ENCODE results near the gene WAPL.

DNA sequence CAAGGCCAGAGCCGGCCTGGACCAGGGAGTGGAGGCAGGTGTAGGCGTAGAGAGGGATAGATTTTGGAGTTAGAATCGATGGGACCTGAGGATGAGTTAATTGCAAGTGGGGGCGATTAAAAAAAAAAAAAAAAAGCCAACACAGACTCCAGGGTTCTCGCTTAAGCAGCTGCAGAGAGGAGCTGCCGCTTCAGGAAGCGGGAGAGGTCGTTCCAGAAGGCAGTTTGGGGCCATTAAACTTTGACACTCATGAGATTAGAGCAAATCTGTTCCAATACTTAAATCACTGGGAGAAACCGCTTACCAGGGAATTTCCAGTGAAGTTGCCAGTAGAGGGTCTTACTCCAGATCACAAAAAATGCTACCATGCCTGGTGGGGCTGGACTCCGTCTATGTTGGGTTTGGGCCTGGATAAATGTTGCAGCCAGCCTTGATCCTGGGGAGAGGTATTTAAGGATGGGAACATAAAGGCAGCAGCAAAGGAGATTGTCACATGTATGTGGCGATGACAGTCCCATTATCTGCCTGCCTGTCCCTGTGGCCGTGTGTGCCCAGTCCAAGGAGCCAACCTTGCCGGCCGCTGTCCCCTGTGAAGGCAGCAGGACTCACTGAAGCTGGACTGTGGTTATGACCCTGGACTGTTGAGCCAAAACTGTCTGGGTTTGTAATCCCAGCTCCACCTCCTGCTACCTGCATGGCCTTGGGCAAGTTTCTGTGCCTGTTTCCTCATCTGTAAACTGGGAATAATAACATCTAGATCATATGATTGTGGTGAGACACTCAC is 131.1 kb downstream of the WAPL start:
- TF ChIP-seq RFX5 (IDR thresholded peaks at IDR 0.05; ENCODE audit: low read depth, low read length) (no peak), IFI16 (CRISPR knock-in tag; IDR thresholded peaks at IDR 0.05) (no peak), FOXK2 (conservative IDR thresholded peaks at IDR 0.05 in 1 of 2, IDR thresholded peaks at IDR 0.05 in 1 of 2; ENCODE audit: low read depth in 2 of 2) (no peak), POLR2AphosphoS5 (IDR thresholded peaks at IDR 0.05; ENCODE audit: control insufficient read depth, insufficient read depth, low read depth, low read length) (no peak), SMC3 (conservative IDR thresholded peaks at IDR 0.05; ENCODE audit: insufficient read depth, low read depth, low read length) (no peak), SIRT6 (IDR thresholded peaks at IDR 0.05; ENCODE audit: low read depth, low read length) (no peak), POLR2H (tag; IDR thresholded peaks at IDR 0.05; ENCODE audit: low read depth) (no peak), POLR2A (conservative IDR thresholded peaks at IDR 0.05) (no peak), FIP1L1 (IDR thresholded peaks at IDR 0.05; ENCODE audit: low read depth, low read length, poor library complexity, severe bottlenecking) (no peak)
- TF ChIP-seq, protein P1, sequence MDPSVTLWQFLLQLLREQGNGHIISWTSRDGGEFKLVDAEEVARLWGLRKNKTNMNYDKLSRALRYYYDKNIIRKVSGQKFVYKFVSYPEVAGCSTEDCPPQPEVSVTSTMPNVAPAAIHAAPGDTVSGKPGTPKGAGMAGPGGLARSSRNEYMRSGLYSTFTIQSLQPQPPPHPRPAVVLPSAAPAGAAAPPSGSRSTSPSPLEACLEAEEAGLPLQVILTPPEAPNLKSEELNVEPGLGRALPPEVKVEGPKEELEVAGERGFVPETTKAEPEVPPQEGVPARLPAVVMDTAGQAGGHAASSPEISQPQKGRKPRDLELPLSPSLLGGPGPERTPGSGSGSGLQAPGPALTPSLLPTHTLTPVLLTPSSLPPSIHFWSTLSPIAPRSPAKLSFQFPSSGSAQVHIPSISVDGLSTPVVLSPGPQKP (CRISPR knock-in tag; IDR thresholded peaks at IDR 0.05), result no peak
- TF ChIP-seq, protein P2, sequence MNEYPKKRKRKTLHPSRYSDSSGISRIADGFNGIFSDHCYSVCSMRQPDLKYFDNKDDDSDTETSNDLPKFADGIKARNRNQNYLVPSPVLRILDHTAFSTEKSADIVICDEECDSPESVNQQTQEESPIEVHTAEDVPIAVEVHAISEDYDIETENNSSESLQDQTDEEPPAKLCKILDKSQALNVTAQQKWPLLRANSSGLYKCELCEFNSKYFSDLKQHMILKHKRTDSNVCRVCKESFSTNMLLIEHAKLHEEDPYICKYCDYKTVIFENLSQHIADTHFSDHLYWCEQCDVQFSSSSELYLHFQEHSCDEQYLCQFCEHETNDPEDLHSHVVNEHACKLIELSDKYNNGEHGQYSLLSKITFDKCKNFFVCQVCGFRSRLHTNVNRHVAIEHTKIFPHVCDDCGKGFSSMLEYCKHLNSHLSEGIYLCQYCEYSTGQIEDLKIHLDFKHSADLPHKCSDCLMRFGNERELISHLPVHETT (CRISPR knock-in tag; conservative IDR thresholded peaks at IDR 0.05 in 1 of 2, IDR thresholded peaks at IDR 0.05 in 1 of 2), result no peak
- TF ChIP-seq, protein P3, sequence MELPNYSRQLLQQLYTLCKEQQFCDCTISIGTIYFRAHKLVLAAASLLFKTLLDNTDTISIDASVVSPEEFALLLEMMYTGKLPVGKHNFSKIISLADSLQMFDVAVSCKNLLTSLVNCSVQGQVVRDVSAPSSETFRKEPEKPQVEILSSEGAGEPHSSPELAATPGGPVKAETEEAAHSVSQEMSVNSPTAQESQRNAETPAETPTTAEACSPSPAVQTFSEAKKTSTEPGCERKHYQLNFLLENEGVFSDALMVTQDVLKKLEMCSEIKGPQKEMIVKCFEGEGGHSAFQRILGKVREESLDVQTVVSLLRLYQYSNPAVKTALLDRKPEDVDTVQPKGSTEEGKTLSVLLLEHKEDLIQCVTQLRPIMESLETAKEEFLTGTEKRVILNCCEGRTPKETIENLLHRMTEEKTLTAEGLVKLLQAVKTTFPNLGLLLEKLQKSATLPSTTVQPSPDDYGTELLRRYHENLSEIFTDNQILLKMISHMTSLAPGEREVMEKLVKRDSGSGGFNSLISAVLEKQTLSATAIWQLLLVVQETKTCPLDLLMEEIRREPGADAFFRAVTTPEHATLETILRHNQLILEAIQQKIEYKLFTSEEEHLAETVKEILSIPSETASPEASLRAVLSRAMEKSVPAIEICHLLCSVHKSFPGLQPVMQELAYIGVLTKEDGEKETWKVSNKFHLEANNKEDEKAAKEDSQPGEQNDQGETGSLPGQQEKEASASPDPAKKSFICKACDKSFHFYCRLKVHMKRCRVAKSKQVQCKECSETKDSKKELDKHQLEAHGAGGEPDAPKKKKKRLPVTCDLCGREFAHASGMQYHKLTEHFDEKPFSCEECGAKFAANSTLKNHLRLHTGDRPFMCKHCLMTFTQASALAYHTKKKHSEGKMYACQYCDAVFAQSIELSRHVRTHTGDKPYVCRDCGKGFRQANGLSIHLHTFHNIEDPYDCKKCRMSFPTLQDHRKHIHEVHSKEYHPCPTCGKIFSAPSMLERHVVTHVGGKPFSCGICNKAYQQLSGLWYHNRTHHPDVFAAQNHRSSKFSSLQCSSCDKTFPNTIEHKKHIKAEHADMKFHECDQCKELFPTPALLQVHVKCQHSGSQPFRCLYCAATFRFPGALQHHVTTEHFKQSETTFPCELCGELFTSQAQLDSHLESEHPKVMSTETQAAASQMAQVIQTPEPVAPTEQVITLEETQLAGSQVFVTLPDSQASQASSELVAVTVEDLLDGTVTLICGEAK (IDR thresholded peaks at IDR 0.05), result no peak
- TF ChIP-seq, protein P3 (CRISPR knock-in tag; IDR thresholded peaks at IDR 0.05), result no peak

Measured in K562 (cell line).